Globus pallidus (tissue), 1 donor: Measurements from ENCODE around the gene TRPC4.

Source experiments
- DNase-seq: peaks from one replicate; pipeline ENCODE4 v3.0.0-alpha.2; 2015; ENCODE audit warnings: low spot score

TRPC4 gene

GRCh38 chr13:37716420-37717195, 153.0 kb downstream of the TRPC4 start:
- no peak for DNase-seq

GRCh38 chr13:37715606-37716015, 154.0 kb downstream of the TRPC4 start:
- no peak for DNase-seq

GRCh38 chr13:37709318-37709717, 160.3 kb downstream of the TRPC4 start:
- DNase-seq = no peak

- DNase-seq = no peak
Observed at GRCh38 chr13:37707739-37708500, 161.7 kb downstream of the TRPC4 start.

GRCh38 chr13:37706041-37706440, 163.5 kb downstream of the TRPC4 start:
- DNase-seq = no peak

- DNase-seq = no peak
Observed at GRCh38 chr13:37701972-37702371, 167.6 kb downstream of the TRPC4 start.

- no peak for DNase-seq
Observed at GRCh38 chr13:37701306-37701705, 168.3 kb downstream of the TRPC4 start.

GRCh38 chr13:37700887-37701286, 168.7 kb downstream of the TRPC4 start:
- DNase-seq = no peak

GRCh38 chr13:37695200-37695599, 174.4 kb downstream of the TRPC4 start:
- DNase-seq = no peak

- DNase-seq = no peak
Observed at GRCh38 chr13:37690361-37690760, 179.2 kb downstream of the TRPC4 start.

GRCh38 chr13:37686501-37686900, 183.1 kb downstream of the TRPC4 start:
- no peak for DNase-seq

GRCh38 chr13:37685206-37685605, 184.4 kb downstream of the TRPC4 start:
- no peak for DNase-seq

- no peak for DNase-seq
Observed at GRCh38 chr13:37682496-37682895, 187.1 kb downstream of the TRPC4 start.

GRCh38 chr13:37681281-37682032, 188.1 kb downstream of the TRPC4 start:
- DNase-seq = no peak

- DNase-seq = no peak
Observed at GRCh38 chr13:37680137-37680536, 189.4 kb downstream of the TRPC4 start.

GRCh38 chr13:37679043-37679442, 190.5 kb downstream of the TRPC4 start:
- no peak for DNase-seq

- DNase-seq = no peak
Observed at GRCh38 chr13:37669845-37670244, 199.7 kb downstream of the TRPC4 start.

- DNase-seq = no peak
Observed at GRCh38 chr13:37667702-37668101, 201.9 kb downstream of the TRPC4 start.

- no peak for DNase-seq
Observed at GRCh38 chr13:37666036-37666435, 203.5 kb downstream of the TRPC4 start.

- DNase-seq = no peak
Observed at GRCh38 chr13:37665420-37665819, 204.2 kb downstream of the TRPC4 start.

- no peak for DNase-seq
Observed at GRCh38 chr13:37663724-37664123, 205.8 kb downstream of the TRPC4 start.

- no peak for DNase-seq
Observed at GRCh38 chr13:37662624-37663023, 206.9 kb downstream of the TRPC4 start.

GRCh38 chr13:37657956-37658355, 211.6 kb downstream of the TRPC4 start:
- DNase-seq = no peak
